Smooth muscle cell (in vitro differentiated cells): Measurements from ENCODE around the gene LLCFC1. TPM values are rescaled to one million over a fixed set of nuclear protein-coding genes. Genes with fewer than 3 reads are reported as not detected.

ENCODE experiments used
- DNase-seq: peaks from one replicate; lab custom pipeline; 2025; ENCODE audit not compliant: unreplicated experiment; lab: John Stamatoyannopoulos, UW
- H2AFZ ChIP-seq: fragments of 200-600 bp; sonication (generic); 2 replicates; pipeline ENCODE4 v1.6.0; 2016; ENCODE audit warnings: antibody characterized with exemption, low read depth, mild to moderate bottlenecking
- H3F3A ChIP-seq: fragments of 200-600 bp; sonication (generic); 2 replicates; pipeline ENCODE4 v1.6.0; 2017; ENCODE audit warnings: antibody characterized with exemption, low read depth
- H3K27ac ChIP-seq: fragments of 200-600 bp; sonication (generic); 2 replicates; pipeline ENCODE4 v1.5.1; 2016; ENCODE audit warnings: low read depth, mild to moderate bottlenecking
- H3K27me3 ChIP-seq: fragments of 200-600 bp; sonication (generic); 2 replicates; pipeline ENCODE4 v1.6.1; 2016; ENCODE audit warnings: low read depth, mild to moderate bottlenecking
- H3K36me3 ChIP-seq: fragments of 200-600 bp; sonication (generic); 2 replicates; pipeline ENCODE4 v1.5.1; 2016; ENCODE audit warnings: low read depth
- H3K4me1 ChIP-seq: fragments of 200-600 bp; sonication (generic); 2 replicates; pipeline ENCODE4 v1.5.1; 2016; ENCODE audit warnings: low read depth
- H3K4me2 ChIP-seq: fragments of 200-600 bp; sonication (generic); 2 replicates; pipeline ENCODE4 v1.6.0; 2016; ENCODE audit warnings: mild to moderate bottlenecking
- H3K4me3 ChIP-seq: fragments of 200-600 bp; sonication (generic); 2 replicates; pipeline ENCODE4 v1.5.1; 2016; ENCODE audit warnings: mild to moderate bottlenecking
- H3K79me2 ChIP-seq: fragments of 200-600 bp; sonication (generic); 2 replicates; pipeline ENCODE4 v1.6.0; 2016; ENCODE audit warnings: low read depth, mild to moderate bottlenecking
- H3K9ac ChIP-seq: fragments of 200-600 bp; sonication (generic); 2 replicates; pipeline ENCODE4 v1.6.0; 2016; ENCODE audit warnings: low read depth
- H3K9me3 ChIP-seq: fragments of 200-600 bp; sonication (generic); replicated peaks from 2 replicates; pipeline ENCODE4 v1.5.1; 2016; ENCODE audit warnings: low read depth
- H4K20me1 ChIP-seq: fragments of 200-600 bp; sonication (generic); 2 replicates; pipeline ENCODE4 v1.6.0; 2016; ENCODE audit warnings: low read depth
- CTCF ChIP-seq: fragments of 200-600 bp; sonication (generic); IDR thresholded peaks from 2 replicates; pipeline ENCODE4 v1.5.1; 2017; ENCODE audit warnings: borderline replicate concordance, mild to moderate bottlenecking, antibody characterized with exemption; ENCODE audit not compliant: insufficient read depth, poor library complexity, severe bottlenecking
- WGBS: methylation state at CpG from one replicate; pipeline ENCODE4 v1.1.7; 2016; ENCODE audit warnings: low lambda C conversion rate; 5-methylcytosine and 5-hydroxymethylcytosine counted together
- polyA plus RNA-seq: library from polyadenylated mRNA; unstranded; fragments of >200 nt; fragmentation: Nextera tagmentation; extraction: Ambion mirVana; gene quantifications from 2 replicates; pipeline ENCODE4 v1.2.1, GENCODE V29; 2016
- total RNA-seq: library from RNA; depleted of rRNA; stranded (reverse); fragments of >200 nt; gene quantifications from 2 replicates; pipeline ENCODE4 v1.2.3, GENCODE V29; 2014

Gene LLCFC1
- total and polyA plus RNA-seq, 2 experiments from 2014 or later = not detected

- no peak overlapping the region for H3K4me2 ChIP-seq
- H3K4me3 ChIP-seq = no peak overlapping the region
- no peaks in the 10 kb centered on the region for H3K36me3 ChIP-seq
- no peak overlapping the region for H2AFZ ChIP-seq
- H3K79me2 ChIP-seq = no peaks in the 10 kb centered on the region
- no peaks in the 10 kb centered on the region for H3F3A ChIP-seq
- H3K9me3 ChIP-seq = no peaks in the 10 kb centered on the region
- no peak for TF ChIP-seq CTCF
- H4K20me1 ChIP-seq = no peaks in the 10 kb centered on the region
- peaks cover 10% of the 10 kb centered on the region for H3K27me3 ChIP-seq
- H3K9ac ChIP-seq = no peak overlapping the region
- no peak for DNase-seq
- no peak overlapping the region for H3K27ac ChIP-seq
- H3K4me1 ChIP-seq = no peaks in the 10 kb centered on the region
Observed at GRCh38 chr7:142954680-142955268, 15.5 kb downstream of the LLCFC1 start.

GRCh38 chr7:142956951-142957623 lies 17.8 kb downstream of the LLCFC1 start:
- Histone ChIP-seq H3K4me2 (peak overlapping the region; percentile 46), H3F3A (no peaks in the 10 kb centered on the region), H3K9ac (no peak overlapping the region), H3K36me3 (no peaks in the 10 kb centered on the region), H3K79me2 (no peaks in the 10 kb centered on the region), H4K20me1 (no peaks in the 10 kb centered on the region), H3K27me3 (peaks cover 3% of the 10 kb centered on the region), H3K27ac (peak overlapping the region; percentile 1), H2AFZ (no peak overlapping the region), H3K4me3 (no peak overlapping the region), H3K4me1 (peaks cover under 1% of the 10 kb centered on the region), H3K9me3 (no peaks in the 10 kb centered on the region)
- TF ChIP-seq CTCF = no peak
- 7% methylated on average over 3 of the region's 3 CpGs for WGBS
- DNase-seq = no peak

- H2AFZ ChIP-seq = no peak overlapping the region
- DNase-seq = no peak
- peak overlapping the region; percentile 46 for H3K4me2 ChIP-seq
- no peak overlapping the region for H3K27ac ChIP-seq
- H3K27me3 ChIP-seq = peaks cover 3% of the 10 kb centered on the region
- H3K36me3 ChIP-seq = no peaks in the 10 kb centered on the region
- H3K79me2 ChIP-seq = no peaks in the 10 kb centered on the region
- no peaks in the 10 kb centered on the region for H4K20me1 ChIP-seq
- peaks cover 7% of the 10 kb centered on the region for H3K4me1 ChIP-seq
- H3K9ac ChIP-seq = no peak overlapping the region
- H3F3A ChIP-seq = no peaks in the 10 kb centered on the region
- 61% methylated on average over 8 of the region's 8 CpGs for WGBS
- no peak for TF ChIP-seq CTCF
- no peak overlapping the region for H3K4me3 ChIP-seq
- H3K9me3 ChIP-seq = no peaks in the 10 kb centered on the region
Observed at GRCh38 chr7:142957723-142958122, 18.4 kb downstream of the LLCFC1 start.

- Histone ChIP-seq H3K4me1 (peaks cover 12% of the 10 kb centered on the region), H2AFZ (no peak overlapping the region), H4K20me1 (no peaks in the 10 kb centered on the region), H3K4me2 (no peak overlapping the region), H3F3A (no peaks in the 10 kb centered on the region), H3K27me3 (peaks cover 3% of the 10 kb centered on the region), H3K9me3 (no peaks in the 10 kb centered on the region), H3K4me3 (no peak overlapping the region), H3K36me3 (no peaks in the 10 kb centered on the region), H3K27ac (no peak overlapping the region), H3K79me2 (no peaks in the 10 kb centered on the region), H3K9ac (no peak overlapping the region)
- no peak for DNase-seq
- no peak for TF ChIP-seq CTCF
Observed at GRCh38 chr7:142959202-142959601, 19.9 kb downstream of the LLCFC1 start.
